Measurements from ENCODE around the gene FSTL5.

The FSTL5 gene

GRCh38 chr4:161411901-161412300 is 751.9 kb downstream of the FSTL5 start:
- DNase-seq (ENCODE audit: extremely low read depth, low read depth): no peak
- TF ChIP-seq, protein P1, sequence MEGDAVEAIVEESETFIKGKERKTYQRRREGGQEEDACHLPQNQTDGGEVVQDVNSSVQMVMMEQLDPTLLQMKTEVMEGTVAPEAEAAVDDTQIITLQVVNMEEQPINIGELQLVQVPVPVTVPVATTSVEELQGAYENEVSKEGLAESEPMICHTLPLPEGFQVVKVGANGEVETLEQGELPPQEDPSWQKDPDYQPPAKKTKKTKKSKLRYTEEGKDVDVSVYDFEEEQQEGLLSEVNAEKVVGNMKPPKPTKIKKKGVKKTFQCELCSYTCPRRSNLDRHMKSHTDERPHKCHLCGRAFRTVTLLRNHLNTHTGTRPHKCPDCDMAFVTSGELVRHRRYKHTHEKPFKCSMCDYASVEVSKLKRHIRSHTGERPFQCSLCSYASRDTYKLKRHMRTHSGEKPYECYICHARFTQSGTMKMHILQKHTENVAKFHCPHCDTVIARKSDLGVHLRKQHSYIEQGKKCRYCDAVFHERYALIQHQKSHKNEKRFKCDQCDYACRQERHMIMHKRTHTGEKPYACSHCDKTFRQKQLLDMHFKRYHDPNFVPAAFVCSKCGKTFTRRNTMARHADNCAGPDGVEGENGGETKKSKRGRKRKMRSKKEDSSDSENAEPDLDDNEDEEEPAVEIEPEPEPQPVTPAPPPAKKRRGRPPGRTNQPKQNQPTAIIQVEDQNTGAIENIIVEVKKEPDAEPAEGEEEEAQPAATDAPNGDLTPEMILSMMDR (IDR thresholded peaks at IDR 0.05; ENCODE audit: low read depth, low read length): no peak

DNA sequence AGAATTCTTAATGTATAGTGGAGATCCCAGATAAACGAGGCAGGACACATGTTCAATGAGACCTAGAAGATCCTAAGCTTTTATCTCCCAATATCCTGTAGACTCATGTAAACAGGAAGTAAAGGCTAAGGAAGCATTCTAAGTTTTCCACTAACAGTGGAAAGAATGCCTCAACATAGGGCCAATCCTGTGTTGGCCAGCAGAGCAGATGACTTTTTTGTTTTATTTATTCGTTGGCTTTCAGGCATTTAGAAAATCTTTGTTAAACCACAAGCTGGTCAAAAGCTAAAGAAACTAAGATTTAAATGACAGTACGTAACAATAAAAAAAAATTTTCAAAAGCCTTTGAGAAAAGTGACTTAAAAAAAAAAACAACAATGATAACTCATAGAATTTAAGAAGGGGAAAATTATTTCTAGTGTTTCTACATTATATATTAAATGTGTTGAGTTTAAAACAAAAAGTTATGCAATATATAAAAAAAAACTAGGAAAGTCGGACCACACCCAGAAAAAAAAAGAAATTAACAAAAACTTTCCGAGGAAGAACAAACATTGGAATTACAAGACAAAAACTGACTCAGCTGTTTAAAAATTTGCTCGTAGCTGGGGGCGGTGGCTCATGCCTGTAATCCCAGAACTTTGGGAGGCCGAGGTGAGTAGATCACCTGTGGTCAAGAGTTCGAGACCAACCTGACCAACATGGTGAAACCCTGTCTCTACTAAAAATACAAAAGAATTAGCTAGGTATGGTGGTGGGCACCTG is 759.3 kb downstream of the FSTL5 start:
- TF ChIP-seq, protein P1 (IDR thresholded peaks at IDR 0.05; ENCODE audit: low read depth, low read length): no peak
- DNase-seq (ENCODE audit: extremely low read depth, low read depth): no peak

DNA sequence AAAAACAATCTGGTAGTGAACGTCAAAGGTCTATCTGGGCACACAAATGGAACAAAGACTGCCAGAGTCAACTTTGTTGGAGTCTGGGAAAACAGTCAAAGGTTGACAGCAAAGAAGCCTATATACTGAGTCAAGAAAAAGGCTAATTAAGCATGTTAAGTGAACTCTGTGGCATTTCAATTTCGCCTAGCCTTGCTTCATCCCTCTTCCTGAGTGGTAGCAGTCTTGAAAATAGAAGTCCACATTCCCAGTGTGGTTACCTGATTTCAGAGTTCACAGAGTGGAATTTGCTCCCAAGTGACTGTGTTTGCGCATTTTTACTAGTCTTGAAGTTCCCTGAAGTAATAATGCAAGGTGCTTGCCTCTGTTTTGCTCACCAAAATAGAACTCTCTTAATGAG is 760.0 kb downstream of the FSTL5 start:
- DNase-seq (ENCODE audit: extremely low read depth, low read depth): no peak
- TF ChIP-seq, protein P1 (IDR thresholded peaks at IDR 0.05; ENCODE audit: low read depth, low read length): no peak

- no peak for DNase-seq (ENCODE audit: extremely low read depth, low read depth)
- TF ChIP-seq, protein P1 (IDR thresholded peaks at IDR 0.05; ENCODE audit: low read depth, low read length): no peak
Observed at GRCh38 chr4:161393602-161394001, 770.2 kb downstream of the FSTL5 start.

- DNase-seq (ENCODE audit: extremely low read depth, low read depth): no peak
- TF ChIP-seq, protein P1 (IDR thresholded peaks at IDR 0.05; ENCODE audit: low read depth, low read length): no peak
Observed at GRCh38 chr4:161382655-161383054, 781.1 kb downstream of the FSTL5 start.

GRCh38 chr4:161376275-161376674 is 787.5 kb downstream of the FSTL5 start:
- TF ChIP-seq, protein P1 (IDR thresholded peaks at IDR 0.05; ENCODE audit: low read depth, low read length): no peak
- DNase-seq (ENCODE audit: extremely low read depth, low read depth): no peak

- TF ChIP-seq, protein P1 (IDR thresholded peaks at IDR 0.05; ENCODE audit: low read depth, low read length): no peak
- no peak for DNase-seq (ENCODE audit: extremely low read depth, low read depth)
Observed at GRCh38 chr4:161364681-161365080, 799.1 kb downstream of the FSTL5 start.
